Naive B cell (primary cell): ENCODE data around the gene BMPR1A. TPM values are rescaled to one million over a fixed set of nuclear protein-coding genes. Genes with fewer than 3 reads are reported as not detected.
"Not testable (repeated sequence)": the region's sequence is repeated elsewhere in the genome, so short reads cannot be mapped to it uniquely, and the experiment has no call there.

Experiments
- ATAC-seq, 2 donors: fragments of 150-1000 bp; cut with Tn5 transposase; 2 replicates each; pipeline ENCODE4 v1.10.0; 2021; ENCODE audit warnings: low read depth in 2 of 2, mild to moderate bottlenecking in 2 of 2, moderate library complexity in 2 of 2
- DNase-seq: peaks from one replicate; pipeline ENCODE4 v3.0.0; 2022
- H3K27ac Mint-ChIP-seq, 6 donors: one replicate each; pipeline ENCODE4 v1.8.0; 2020 to 2022; ENCODE audit warnings: mild to moderate bottlenecking in 6 of 6, mixed read lengths in 6 of 6, moderate library complexity in 5 of 6, inconsistent platforms in 2 of 6
- H3K27me3 Mint-ChIP-seq, 3 donors: one replicate each; pipeline ENCODE4 v1.8.0; 2021 to 2022; ENCODE audit warnings: mixed read lengths in 3 of 3, mild to moderate bottlenecking in 1 of 3
- H3K36me3 Mint-ChIP-seq, 2 donors: one replicate each; pipeline ENCODE4 v1.8.0; 2020 to 2022; ENCODE audit warnings: mixed read lengths in 2 of 2, inconsistent platforms in 1 of 2, mild to moderate bottlenecking in 1 of 2
- H3K4me1 Mint-ChIP-seq, 3 donors: one replicate each; pipeline ENCODE4 v1.8.0; 2020 to 2022; ENCODE audit warnings: mixed read lengths in 3 of 3, inconsistent platforms in 1 of 3, mild to moderate bottlenecking in 1 of 3, moderate library complexity in 1 of 3
- H3K4me3 Mint-ChIP-seq, 8 donors: one replicate each; pipeline ENCODE4 v1.8.0; 2020 to 2022; ENCODE audit warnings: mild to moderate bottlenecking in 8 of 8, mixed read lengths in 8 of 8, moderate library complexity in 8 of 8, inconsistent platforms in 2 of 8
- H3K9me3 Mint-ChIP-seq, 7 donors: one replicate each; pipeline ENCODE4 v1.8.0; 2020 to 2022; ENCODE audit warnings: mixed read lengths in 7 of 7, mild to moderate bottlenecking in 5 of 7, inconsistent platforms in 2 of 7, moderate library complexity in 1 of 7
- polyA plus RNA-seq, 6 donors: library from polyadenylated mRNA; unstranded; fragments of 300-500 nt; fragmentation: Illumina TruSeq; gene quantifications; one replicate each; pipeline ENCODE4 v1.2.3, GENCODE V29; 2021; ENCODE audit warnings: low read depth in 6 of 6

Gene BMPR1A
- polyA plus RNA-seq, 6 donors from 2014 or later: 0.73 to 3.4 (median 1.2) TPM; not detected in 1

- no peak overlapping the region for H3K27ac Mint-ChIP-seq
- ATAC-seq (no peak), DNase-seq (no peak)
- peaks cover 0 to 5% (median 0%) of the 10 kb centered on the region in 3 donors for H3K4me1 Mint-ChIP-seq
- H3K9me3 Mint-ChIP-seq: no peaks in the 10 kb centered on the region
- H3K36me3 Mint-ChIP-seq: no peaks in the 10 kb centered on the region
- no peak overlapping the region for H3K4me3 Mint-ChIP-seq
- peaks cover 0 to 5% (median 2%) of the 10 kb centered on the region in 3 donors for H3K27me3 Mint-ChIP-seq
Observed at GRCh38 chr10:86941426-86941825, 185.0 kb downstream of the BMPR1A start.

GRCh38 chr10:86941991-86942421 lies 185.6 kb downstream of the BMPR1A start:
- no peak overlapping the region for H3K4me3 Mint-ChIP-seq
- ATAC-seq: no peak
- H3K27ac Mint-ChIP-seq: peak overlapping the region in 1 of 6 donors; percentile 60
- H3K36me3 Mint-ChIP-seq: no peaks in the 10 kb centered on the region
- peaks cover 0 to 5% (median 0%) of the 10 kb centered on the region in 3 donors for H3K4me1 Mint-ChIP-seq
- peaks cover 0 to 11% (median 7%) of the 10 kb centered on the region in 3 donors for H3K27me3 Mint-ChIP-seq
- no peaks in the 10 kb centered on the region for H3K9me3 Mint-ChIP-seq
- no peak for DNase-seq

- no peak overlapping the region for H3K4me3 Mint-ChIP-seq
- H3K27ac Mint-ChIP-seq: peak overlapping the region in 1 of 6 donors; percentile 60
- peaks cover 0 to 5% (median 0%) of the 10 kb centered on the region in 3 donors for H3K4me1 Mint-ChIP-seq
- H3K36me3 Mint-ChIP-seq: no peaks in the 10 kb centered on the region
- DNase-seq (no peak), ATAC-seq (no peak)
- peaks cover 0 to 9% (median 8%) of the 10 kb centered on the region in 3 donors for H3K27me3 Mint-ChIP-seq
- H3K9me3 Mint-ChIP-seq: no peaks in the 10 kb centered on the region
Observed at GRCh38 chr10:86942441-86943315, 186.3 kb downstream of the BMPR1A start.

GRCh38 chr10:86943316-86944030 lies 187.1 kb downstream of the BMPR1A start:
- DNase-seq (no peak), ATAC-seq (no peak)
- Mint-ChIP-seq H3K27me3 (peaks cover 0 to 14% (median 9%) of the 10 kb centered on the region in 3 donors), H3K4me1 (peaks cover 0 to 5% (median 0%) of the 10 kb centered on the region in 3 donors), H3K4me3 (no peak overlapping the region), H3K36me3 (no peaks in the 10 kb centered on the region), H3K9me3 (no peaks in the 10 kb centered on the region), H3K27ac (no peak overlapping the region)

GRCh38 chr10:86944031-86944419 lies 187.6 kb downstream of the BMPR1A start:
- H3K36me3 Mint-ChIP-seq: no peaks in the 10 kb centered on the region
- no peak overlapping the region for H3K27ac Mint-ChIP-seq
- no peaks in the 10 kb centered on the region for H3K9me3 Mint-ChIP-seq
- H3K4me1 Mint-ChIP-seq: peaks cover 0 to 2% (median 0%) of the 10 kb centered on the region in 3 donors
- DNase-seq: no peak
- H3K27me3 Mint-ChIP-seq: peaks cover 0 to 16% (median 9%) of the 10 kb centered on the region in 3 donors
- H3K4me3 Mint-ChIP-seq: no peak overlapping the region
- ATAC-seq: no peak

GRCh38 chr10:86944471-86944870 lies 188.1 kb downstream of the BMPR1A start:
- H3K27me3 Mint-ChIP-seq: peaks cover 0 to 16% (median 9%) of the 10 kb centered on the region in 3 donors
- ATAC-seq: no peak
- H3K27ac Mint-ChIP-seq: peak overlapping the region in 1 of 6 donors; percentile 39
- no peaks in the 10 kb centered on the region for H3K36me3 Mint-ChIP-seq
- no peak for DNase-seq
- H3K4me3 Mint-ChIP-seq: no peak overlapping the region
- no peaks in the 10 kb centered on the region for H3K9me3 Mint-ChIP-seq
- H3K4me1 Mint-ChIP-seq: no peaks in the 10 kb centered on the region

- Mint-ChIP-seq H3K4me3 (no peak overlapping the region), H3K4me1 (no peaks in the 10 kb centered on the region), H3K27me3 (peaks cover 0 to 16% (median 9%) of the 10 kb centered on the region in 3 donors), H3K9me3 (no peaks in the 10 kb centered on the region), H3K36me3 (no peaks in the 10 kb centered on the region), H3K27ac (no peak overlapping the region)
- ATAC-seq (no peak), DNase-seq (no peak)
Observed at GRCh38 chr10:86944907-86945306, 188.5 kb downstream of the BMPR1A start.

- Mint-ChIP-seq H3K9me3 (peaks cover 0 to 4% (median 2%) of the 10 kb centered on the region in 7 donors), H3K36me3 (peaks cover 0 to 3% of the 10 kb centered on the region in 2 donors), H3K27me3 (peaks cover 0 to 16% (median 9%) of the 10 kb centered on the region in 3 donors), H3K27ac (no peak overlapping the region), H3K4me3 (no peak overlapping the region), H3K4me1 (no peaks in the 10 kb centered on the region)
- ATAC-seq (no peak), DNase-seq (no peak)
Observed at GRCh38 chr10:86945361-86946212, 189.2 kb downstream of the BMPR1A start.

- Mint-ChIP-seq H3K27ac (no peak overlapping the region), H3K9me3 (peaks cover 0 to 13% (median 4%) of the 10 kb centered on the region in 7 donors), H3K36me3 (peaks cover 0 to 4% of the 10 kb centered on the region in 2 donors), H3K4me1 (no peaks in the 10 kb centered on the region), H3K4me3 (no peak overlapping the region), H3K27me3 (peaks cover 0 to 16% (median 9%) of the 10 kb centered on the region in 3 donors)
- no peak for ATAC-seq
- no peak for DNase-seq
Observed at GRCh38 chr10:86946213-86947155, 190.1 kb downstream of the BMPR1A start.

- H3K36me3 Mint-ChIP-seq: peaks cover 4 to 10% of the 10 kb centered on the region in 2 donors
- DNase-seq, ATAC-seq, H3K4me1 Mint-ChIP-seq, H3K4me3 Mint-ChIP-seq: not testable (repeated sequence)
- peaks cover 0 to 16% (median 9%) of the 10 kb centered on the region in 3 donors for H3K27me3 Mint-ChIP-seq
- peaks cover 7 to 26% (median 16%) of the 10 kb centered on the region in 7 donors for H3K9me3 Mint-ChIP-seq
- peak overlapping the region in 1 of 6 donors; percentile 41 for H3K27ac Mint-ChIP-seq
Observed at GRCh38 chr10:86947806-86948205, 191.4 kb downstream of the BMPR1A start.

GRCh38 chr10:86950349-86950748 lies 193.9 kb downstream of the BMPR1A start:
- no peaks in the 10 kb centered on the region for H3K4me1 Mint-ChIP-seq
- no peak overlapping the region for H3K4me3 Mint-ChIP-seq
- peaks cover 4 to 10% of the 10 kb centered on the region in 2 donors for H3K36me3 Mint-ChIP-seq
- H3K27me3 Mint-ChIP-seq: peaks cover 0 to 16% (median 9%) of the 10 kb centered on the region in 3 donors
- no peak overlapping the region for H3K27ac Mint-ChIP-seq
- ATAC-seq (no peak), DNase-seq (no peak)
- peaks cover 8 to 35% (median 24%) of the 10 kb centered on the region in 7 donors for H3K9me3 Mint-ChIP-seq

GRCh38 chr10:86951184-86951761 lies 194.9 kb downstream of the BMPR1A start:
- peaks cover 0 to 16% (median 9%) of the 10 kb centered on the region in 3 donors for H3K27me3 Mint-ChIP-seq
- no peak for ATAC-seq

More at GRCh38 chr10:86951184-86951761, 194.9 kb downstream of the BMPR1A start:
- Mint-ChIP-seq H3K4me3 (no peak overlapping the region), H3K27ac (no peak overlapping the region), H3K4me1 (no peaks in the 10 kb centered on the region), H3K9me3 (peaks cover 8 to 35% (median 24%) of the 10 kb centered on the region in 7 donors), H3K36me3 (peaks cover 4 to 10% of the 10 kb centered on the region in 2 donors)
- no peak for DNase-seq
